PFSK-1 (cell line): ENCODE measurements around the gene KIF26B.

Experiments
- FOXP2 ChIP-seq: optimal IDR thresholded peaks from 2 replicates; pipeline ENCODE3; 2011; ENCODE audit warnings: borderline replicate concordance, control low read depth, inconsistent platforms; ENCODE audit not compliant: insufficient read depth; ENCODE audit errors: extremely low read length, extremely low read depth
- POLR2AphosphoS5 ChIP-seq: IDR thresholded peaks from 2 replicates; pipeline ENCODE4 v1.6.1; 2012; ENCODE audit warnings: low read depth, mild to moderate bottlenecking, control low read depth, low read length, moderate library complexity
- SIN3A ChIP-seq: IDR thresholded peaks from 2 replicates; pipeline ENCODE4 v1.6.1; 2012; ENCODE audit warnings: mild to moderate bottlenecking, low read length, moderate library complexity, borderline replicate concordance; ENCODE audit not compliant: insufficient read depth
- TAF1 ChIP-seq: IDR thresholded peaks from 2 replicates; pipeline ENCODE4 v1.6.1; 2012; ENCODE audit warnings: low read length, control low read depth, borderline replicate concordance; ENCODE audit not compliant: insufficient read depth
- TF ChIP-seq, protein P1 (sequence below), 2 experiments: IDR thresholded peaks; 2 replicates each; pipeline versions ENCODE4 v1.6.1 to v1.8.0; 2011 to 2012; ENCODE audit warnings: low read depth in 2 of 2, low read length in 2 of 2, control low read depth in 1 of 2, inconsistent platforms in 1 of 2, mild to moderate bottlenecking in 1 of 2, moderate library complexity in 1 of 2; ENCODE audit not compliant: insufficient read depth in 1 of 2

KIF26B gene

DNA sequence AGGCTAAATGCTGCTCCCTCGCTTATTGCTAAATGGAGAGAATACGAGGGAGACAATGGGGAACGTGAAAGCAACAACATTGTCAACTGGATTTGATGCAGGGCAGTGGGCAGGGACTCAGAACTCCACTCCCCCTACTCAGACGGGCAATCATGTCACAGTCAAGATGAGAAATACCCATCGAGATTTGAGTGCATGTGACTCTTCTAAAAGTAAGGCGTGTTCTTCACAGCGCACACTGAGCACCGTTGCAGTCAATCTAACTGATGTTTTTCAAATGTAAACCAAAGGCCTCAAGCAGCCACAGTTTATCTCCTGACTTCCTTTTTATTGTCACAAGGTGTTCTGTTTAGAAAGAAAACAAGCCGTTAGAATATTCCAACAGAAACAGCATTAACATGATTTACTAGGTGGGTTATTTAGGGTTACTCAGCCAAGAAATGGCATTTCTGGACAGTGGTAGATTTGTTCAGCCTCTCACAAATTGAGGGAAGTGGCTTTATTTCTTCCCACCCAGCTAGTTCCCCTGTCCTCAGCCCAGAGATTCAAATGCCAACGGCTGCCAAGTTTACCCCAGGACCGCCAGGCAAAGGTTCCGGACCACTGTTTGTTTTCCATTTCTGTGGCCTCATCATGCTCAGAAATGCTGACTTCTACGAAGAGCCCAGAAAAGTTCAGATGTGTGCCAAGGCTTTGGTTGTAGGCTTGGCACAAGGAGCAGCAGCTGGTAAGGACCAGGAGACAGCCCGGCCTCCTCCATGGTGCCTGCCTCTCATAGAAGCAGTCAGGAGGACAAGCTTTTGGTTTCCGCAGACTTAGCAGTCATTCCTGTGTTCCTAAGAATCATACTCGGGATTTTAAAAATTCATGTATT is 171.4 kb downstream of the KIF26B start:
- TF ChIP-seq TAF1 (no peak), POLR2AphosphoS5 (no peak), FOXP2 (no peak), SIN3A (no peak)
- TF ChIP-seq, protein P1, sequence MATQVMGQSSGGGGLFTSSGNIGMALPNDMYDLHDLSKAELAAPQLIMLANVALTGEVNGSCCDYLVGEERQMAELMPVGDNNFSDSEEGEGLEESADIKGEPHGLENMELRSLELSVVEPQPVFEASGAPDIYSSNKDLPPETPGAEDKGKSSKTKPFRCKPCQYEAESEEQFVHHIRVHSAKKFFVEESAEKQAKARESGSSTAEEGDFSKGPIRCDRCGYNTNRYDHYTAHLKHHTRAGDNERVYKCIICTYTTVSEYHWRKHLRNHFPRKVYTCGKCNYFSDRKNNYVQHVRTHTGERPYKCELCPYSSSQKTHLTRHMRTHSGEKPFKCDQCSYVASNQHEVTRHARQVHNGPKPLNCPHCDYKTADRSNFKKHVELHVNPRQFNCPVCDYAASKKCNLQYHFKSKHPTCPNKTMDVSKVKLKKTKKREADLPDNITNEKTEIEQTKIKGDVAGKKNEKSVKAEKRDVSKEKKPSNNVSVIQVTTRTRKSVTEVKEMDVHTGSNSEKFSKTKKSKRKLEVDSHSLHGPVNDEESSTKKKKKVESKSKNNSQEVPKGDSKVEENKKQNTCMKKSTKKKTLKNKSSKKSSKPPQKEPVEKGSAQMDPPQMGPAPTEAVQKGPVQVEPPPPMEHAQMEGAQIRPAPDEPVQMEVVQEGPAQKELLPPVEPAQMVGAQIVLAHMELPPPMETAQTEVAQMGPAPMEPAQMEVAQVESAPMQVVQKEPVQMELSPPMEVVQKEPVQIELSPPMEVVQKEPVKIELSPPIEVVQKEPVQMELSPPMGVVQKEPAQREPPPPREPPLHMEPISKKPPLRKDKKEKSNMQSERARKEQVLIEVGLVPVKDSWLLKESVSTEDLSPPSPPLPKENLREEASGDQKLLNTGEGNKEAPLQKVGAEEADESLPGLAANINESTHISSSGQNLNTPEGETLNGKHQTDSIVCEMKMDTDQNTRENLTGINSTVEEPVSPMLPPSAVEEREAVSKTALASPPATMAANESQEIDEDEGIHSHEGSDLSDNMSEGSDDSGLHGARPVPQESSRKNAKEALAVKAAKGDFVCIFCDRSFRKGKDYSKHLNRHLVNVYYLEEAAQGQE (IDR thresholded peaks at IDR 0.05; ENCODE audit: insufficient read depth in 1 of 2, low read depth in 2 of 2, low read length in 2 of 2), result no peak

DNA sequence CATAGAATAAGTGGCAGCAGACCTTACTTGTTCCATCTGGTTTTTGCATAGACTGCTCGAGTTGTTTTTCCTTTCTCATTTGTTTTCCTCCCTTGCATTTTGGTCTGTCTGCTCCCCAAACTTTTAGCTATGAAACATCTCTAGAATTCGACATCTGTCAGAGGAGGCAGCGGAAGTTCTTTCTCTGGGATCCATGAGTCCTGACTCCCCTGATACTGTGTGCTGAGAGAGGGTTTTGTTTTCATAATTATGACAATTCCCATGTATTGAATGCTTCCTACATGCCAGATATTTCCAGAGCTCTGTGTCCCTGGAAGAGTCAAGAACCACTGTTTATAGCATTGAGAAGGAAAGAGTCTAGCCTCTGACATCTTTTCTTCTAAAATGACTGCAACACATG is 172.6 kb downstream of the KIF26B start:
- TF ChIP-seq TAF1, result no peak
- TF ChIP-seq FOXP2, result no peak
- TF ChIP-seq POLR2AphosphoS5, result no peak
- TF ChIP-seq, protein P1 (IDR thresholded peaks at IDR 0.05; ENCODE audit: insufficient read depth in 1 of 2, low read depth in 2 of 2, low read length in 2 of 2), result no peak
- no peak for TF ChIP-seq SIN3A

DNA sequence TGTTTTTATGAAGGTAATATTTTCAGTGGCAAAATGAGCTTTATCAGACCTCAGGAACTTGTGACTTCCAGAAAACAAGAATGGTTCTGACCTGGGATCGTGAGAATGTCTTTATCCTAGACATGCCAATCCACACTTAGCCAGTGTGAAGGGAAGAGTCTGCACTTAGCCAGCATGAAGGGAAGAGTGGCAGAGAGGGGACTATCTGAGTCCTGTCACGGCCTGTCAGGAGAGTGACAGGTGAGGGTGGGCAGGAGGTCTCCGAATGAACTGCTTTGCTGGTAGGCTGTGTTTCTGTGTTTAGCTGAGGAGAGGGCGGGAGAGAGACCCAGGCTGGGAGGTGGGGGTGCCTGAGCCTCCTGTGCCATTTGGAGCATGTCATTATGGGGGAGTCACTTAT is 173.1 kb downstream of the KIF26B start:
- TF ChIP-seq FOXP2 (no peak), TAF1 (no peak), POLR2AphosphoS5 (no peak)
- TF ChIP-seq, protein P1 (IDR thresholded peaks at IDR 0.05; ENCODE audit: insufficient read depth in 1 of 2, low read depth in 2 of 2, low read length in 2 of 2), result no peak

DNA sequence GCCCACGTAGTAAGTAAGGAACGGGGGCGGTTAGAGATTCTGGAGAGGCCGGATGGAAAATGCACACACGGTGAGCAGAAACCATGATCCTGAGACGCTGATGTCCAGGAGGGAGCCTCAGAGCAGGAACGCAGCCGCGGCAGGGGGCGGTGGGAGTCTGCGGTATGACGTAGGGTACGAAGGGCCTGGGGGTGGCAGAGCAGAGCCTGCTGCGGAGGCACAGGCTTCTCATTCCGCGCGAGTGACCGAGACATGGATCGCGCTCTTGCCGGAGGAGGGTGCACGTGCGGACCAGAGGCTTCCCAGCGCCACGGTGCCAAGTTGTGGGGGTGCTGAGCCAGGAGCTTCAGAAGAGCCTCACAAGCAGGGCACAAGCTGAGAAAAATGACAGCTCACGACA is 176.2 kb downstream of the KIF26B start:
- TF ChIP-seq SIN3A (no peak), FOXP2 (no peak), POLR2AphosphoS5 (no peak)
- TF ChIP-seq, protein P1 (IDR thresholded peaks at IDR 0.05; ENCODE audit: insufficient read depth in 1 of 2, low read depth in 2 of 2, low read length in 2 of 2), result no peak

DNA sequence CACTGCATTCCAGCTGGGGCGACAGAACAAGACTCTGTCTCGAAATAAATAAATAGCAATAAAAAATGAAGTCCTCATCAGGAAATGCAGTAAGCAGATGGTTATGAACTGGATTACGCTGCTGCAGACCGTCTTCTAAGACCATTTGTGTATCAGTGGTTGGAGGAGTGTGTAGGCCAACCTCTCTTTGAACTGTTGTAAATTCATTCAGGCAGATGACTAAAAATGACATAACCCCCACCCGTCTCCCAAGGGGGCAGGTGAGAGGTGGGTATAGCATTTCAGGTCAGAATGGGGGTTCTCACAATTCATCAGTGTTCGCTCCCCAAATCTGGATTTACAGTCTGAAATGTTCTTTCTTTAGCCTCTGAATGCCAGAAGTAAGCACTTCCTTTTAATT is 177.3 kb downstream of the KIF26B start:
- no peak for TF ChIP-seq TAF1
- TF ChIP-seq FOXP2, result no peak
- no peak for TF ChIP-seq POLR2AphosphoS5
- TF ChIP-seq SIN3A, result no peak
- TF ChIP-seq, protein P1 (IDR thresholded peaks at IDR 0.05; ENCODE audit: insufficient read depth in 1 of 2, low read depth in 2 of 2, low read length in 2 of 2), result no peak
